GM19438 (cell line): ENCODE measurements around the gene APMAP.

Source experiments
- ATAC-seq: cut with Tn5 transposase; IDR thresholded peaks from one replicate; pipeline ENCODE4 v1.9.1; 2021; ENCODE audit warnings: low read depth; ENCODE audit not compliant: unreplicated experiment

Gene APMAP

DNA sequence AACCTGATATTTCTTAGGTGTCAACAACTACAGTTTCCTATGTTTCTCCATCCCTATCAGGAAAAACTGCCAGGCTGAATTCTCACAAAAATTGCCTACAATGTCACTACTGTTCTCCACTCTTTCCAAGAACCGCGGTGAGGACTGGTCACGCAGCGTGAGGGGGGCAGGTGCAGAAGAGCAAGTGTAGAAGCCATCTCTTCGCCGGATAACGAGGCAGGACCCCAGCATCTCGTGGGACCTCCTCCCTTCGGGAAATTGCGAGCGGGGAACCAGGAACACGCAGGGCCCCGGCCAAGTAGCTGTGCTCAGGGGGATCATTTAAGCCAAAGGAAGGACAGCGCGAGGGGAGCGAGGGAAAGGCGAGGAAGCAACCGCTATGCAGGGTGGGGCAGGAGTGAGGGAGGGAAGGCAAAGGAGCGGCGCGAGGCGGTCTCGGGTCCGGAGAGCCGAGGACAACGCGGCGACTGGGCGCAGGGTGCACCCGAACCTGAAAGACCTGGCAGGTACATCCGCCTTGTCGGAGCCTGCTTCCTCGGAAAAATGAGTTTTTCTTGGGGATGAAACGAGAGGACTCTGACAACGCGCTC lies 559 bp downstream of the APMAP start:
- ATAC-seq, result peak; percentile 29

DNA sequence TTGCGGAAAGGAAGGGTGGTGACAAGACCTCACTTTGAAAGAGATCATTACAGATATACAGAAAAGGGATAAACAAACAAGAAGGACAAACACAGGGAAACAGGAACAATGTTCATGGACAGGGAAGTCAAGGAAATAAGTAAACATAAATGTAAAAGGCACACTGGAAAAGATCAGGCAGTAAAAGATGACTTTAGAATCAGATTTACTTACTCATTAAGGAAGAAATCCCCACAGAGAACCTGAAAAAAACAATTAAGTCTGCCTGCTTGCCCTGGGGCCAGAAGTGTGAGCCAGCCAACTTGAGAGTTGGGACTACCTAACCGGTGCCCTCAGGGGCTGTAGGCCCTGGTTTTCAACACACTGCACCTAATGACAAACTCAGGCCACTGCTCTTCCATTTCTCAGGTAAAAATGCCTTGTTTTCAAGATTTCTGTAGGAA lies 1.7 kb downstream of the APMAP start:
- ATAC-seq, result no peak

DNA sequence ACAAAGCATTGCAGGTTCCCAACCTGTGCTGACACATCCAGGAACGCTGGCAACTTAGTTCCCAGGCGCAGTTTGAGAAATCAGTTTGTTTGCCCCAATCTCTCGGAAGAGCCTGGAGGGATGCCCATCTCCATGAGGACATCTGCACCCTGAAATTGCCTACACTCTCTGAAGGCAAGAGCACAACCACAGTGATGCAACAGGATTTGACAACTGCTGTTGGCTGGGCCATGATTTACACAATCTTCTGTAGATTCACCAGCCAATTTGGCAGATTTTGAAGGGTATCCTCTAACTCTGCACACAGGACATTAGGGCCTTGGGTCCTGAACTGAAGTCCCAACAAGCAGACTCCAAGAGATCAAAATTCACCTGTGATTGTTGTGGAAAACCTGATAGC lies 3.4 kb downstream of the APMAP start:
- ATAC-seq, result no peak

DNA sequence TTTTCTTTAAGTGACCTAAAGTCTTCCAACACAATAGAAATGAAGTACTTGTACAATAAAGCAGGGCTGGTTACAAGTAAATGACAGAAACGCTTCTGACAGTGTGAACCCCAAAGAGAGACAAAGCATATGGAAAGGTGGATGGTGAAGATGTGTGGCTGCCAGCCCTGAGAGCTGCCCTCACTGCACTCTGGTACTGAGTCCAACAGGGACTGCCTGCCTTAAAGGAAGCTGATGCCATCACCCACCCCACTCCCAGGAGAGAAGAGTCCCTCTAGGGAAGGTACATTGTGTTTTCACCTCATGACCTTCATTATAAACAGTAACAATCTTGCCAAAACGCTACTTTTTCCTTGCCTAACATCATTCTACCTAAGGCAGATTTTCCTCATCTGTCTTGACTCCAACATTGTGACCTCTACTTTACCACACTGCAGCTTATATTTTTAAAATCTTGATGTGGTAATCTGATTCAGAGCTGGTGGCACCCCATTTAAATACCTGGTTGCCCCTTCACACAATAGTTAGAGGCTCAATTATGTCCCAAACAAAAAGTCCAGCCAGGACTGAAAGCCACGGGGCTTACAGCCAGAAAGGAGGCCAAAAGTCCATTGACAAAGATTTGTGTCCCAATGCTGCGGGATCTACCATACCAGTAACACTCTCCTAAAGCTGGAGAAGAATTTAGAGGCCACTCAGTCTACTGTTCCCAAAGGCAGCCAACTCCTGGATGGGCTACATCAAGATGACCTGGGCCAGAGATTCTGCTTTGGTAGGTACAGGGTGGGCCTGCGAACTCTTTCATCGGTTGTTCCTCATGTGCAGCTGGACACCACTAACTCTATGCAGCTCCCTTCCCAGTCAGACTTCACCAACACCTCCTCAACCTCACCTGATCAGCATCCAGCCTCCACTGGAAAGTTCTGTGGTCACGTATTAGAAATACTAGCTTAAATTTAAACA lies 4.4 kb downstream of the APMAP start:
- no peak for ATAC-seq

DNA sequence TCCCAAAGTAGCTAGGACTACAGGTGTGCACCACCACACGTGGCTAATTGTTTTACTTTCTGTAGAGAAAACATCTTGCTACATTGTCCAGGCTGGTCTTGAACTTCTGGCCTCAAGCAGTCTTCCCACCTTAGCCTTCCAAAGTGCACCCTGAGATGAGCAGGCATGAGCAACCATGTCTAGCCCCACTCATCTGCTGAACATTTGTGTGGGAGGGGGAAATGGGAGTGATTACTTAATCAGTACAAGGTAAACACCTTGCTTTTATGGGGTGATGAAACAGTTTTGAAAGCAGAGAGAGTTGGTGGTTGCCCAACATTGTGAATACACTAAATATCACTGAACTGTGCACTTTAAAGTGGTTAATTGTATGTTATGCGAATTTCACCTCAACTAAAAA lies 5.3 kb downstream of the APMAP start:
- ATAC-seq, result no peak

DNA sequence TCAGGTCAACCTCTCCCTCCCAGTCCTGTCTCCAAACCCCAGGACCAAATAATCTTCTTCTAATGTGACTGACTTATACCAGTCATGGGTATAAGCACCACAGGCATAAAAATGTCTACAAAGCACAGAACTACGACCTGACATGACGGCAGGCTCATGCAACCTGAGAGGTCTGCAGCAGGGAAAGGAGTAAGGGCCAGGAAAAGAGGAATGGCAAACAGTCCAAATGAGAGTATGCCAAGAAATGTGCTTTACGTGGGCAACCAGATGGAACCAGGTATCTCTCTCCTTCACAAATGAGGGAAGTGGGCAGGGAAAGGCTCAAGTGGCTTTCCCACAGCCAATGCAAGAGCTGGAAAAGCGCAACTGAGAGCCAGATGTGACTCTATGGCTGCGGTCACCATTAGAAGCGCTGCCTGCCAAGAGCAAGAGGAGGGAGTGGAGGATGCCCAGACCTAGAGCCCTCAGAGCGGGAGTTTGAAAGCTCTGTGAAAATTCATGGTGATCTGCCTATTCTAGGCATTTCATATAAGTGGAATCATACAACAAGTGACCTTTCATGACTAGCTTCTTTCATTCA lies 6.0 kb downstream of the APMAP start:
- no peak for ATAC-seq

DNA sequence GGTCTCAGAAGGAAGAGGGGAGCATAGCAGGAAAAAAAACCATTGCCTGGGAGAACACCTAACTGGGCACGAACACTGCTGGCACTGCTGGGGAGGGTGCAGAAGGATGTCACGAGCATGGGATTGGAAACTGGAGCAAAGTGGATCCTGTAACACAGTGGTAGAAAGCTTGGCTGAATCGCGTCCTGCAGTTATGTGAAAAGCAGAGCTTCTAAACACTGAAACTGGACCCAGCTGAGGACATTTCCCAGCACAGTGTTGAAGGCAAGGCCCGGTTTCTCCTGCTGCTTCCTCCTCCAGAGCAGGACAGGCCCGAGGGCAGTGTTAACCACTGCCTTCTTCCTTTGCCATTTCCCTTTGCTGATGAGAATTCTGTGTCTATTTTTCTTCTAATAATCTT lies 6.7 kb downstream of the APMAP start:
- no peak for ATAC-seq

DNA sequence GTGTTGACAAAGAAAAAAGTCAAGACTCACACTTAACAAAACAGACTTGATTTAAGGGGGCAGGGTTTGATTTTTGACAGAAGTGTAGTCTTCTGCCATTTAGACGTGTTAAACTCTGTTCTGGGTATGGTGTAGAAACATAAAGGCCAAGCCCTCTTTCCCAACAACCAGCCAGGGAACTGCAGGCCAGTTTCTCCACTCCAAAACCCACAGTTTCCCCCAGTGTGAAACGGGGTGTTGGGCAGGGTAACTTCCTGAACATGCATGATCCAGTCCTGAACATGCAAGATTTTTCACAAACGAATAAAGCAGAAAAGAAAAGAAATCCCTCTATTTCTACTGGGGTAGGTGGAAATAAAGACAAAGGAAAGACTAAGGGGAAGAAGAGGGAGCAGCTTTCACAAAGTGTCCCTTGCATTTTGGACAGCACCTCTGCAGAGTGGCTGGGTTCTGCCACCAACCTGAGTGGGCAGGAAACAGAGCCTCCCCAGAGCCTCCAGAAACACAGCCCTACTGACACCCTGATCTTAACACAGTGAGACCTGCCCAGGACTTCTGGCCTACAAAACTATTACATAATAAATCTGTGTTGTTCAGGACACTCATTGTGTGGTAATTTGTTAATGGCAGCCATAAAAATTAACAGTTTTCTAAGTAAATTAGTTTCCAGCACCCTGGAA lies 7.5 kb downstream of the APMAP start:
- ATAC-seq, result no peak

DNA sequence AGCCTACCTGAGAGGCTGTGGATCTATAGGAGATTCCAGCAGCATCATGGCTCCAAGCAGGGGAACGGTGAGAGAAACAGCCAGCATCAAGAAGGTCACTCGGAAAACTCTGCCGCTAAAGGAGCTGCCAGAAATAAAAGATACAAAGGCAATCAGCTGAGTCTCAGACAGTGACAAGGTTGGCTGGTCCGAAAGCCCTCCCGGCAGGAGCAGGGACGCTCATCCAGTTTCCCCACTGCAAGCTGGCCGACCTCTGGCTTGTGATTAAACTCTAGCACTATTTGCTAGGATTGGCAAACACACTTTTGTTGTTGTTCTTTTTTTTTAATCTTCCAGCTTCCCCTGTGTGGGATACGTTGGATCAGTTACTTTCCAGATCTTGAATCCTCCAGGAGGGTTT lies 8.7 kb downstream of the APMAP start:
- no peak for ATAC-seq

DNA sequence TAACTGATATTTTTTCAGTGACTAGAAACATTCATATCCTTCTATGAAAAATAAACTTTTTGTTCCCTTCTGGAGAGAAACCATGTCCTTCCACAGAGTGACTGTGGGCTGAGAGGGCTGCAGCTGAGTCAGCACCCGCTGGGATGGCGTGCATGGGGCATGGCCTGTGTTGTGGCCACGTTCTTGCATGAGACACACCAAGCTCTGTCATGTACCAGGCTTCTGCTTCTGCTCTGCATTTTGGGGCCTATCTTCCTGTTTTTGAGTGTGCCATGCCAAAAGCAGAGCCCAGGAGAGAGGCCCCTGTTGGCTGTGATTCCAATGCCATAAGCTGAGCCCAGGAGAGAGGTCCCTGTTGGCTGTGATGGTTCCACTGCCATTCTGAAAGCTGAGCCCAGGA lies 10.8 kb downstream of the APMAP start:
- ATAC-seq, result no peak

DNA sequence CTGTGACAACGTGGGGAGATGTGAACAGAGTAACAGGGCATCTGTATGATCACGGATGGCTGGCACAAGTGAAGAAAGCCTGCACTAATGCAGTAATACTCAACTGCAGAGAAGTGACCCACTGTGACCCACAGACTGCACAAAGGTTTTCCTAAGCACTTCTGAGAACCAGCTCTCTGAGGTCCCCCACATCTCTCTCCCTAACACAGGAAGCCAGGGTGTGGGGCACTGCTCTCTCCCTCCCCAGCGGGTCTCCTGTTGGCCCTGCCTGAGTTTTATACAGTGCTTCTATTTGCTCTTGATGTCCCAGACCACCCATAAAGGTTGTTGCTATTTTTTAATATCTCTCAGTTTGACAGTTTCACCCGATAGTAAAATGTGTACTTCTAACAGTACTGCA lies 11.3 kb downstream of the APMAP start:
- no peak for ATAC-seq

DNA sequence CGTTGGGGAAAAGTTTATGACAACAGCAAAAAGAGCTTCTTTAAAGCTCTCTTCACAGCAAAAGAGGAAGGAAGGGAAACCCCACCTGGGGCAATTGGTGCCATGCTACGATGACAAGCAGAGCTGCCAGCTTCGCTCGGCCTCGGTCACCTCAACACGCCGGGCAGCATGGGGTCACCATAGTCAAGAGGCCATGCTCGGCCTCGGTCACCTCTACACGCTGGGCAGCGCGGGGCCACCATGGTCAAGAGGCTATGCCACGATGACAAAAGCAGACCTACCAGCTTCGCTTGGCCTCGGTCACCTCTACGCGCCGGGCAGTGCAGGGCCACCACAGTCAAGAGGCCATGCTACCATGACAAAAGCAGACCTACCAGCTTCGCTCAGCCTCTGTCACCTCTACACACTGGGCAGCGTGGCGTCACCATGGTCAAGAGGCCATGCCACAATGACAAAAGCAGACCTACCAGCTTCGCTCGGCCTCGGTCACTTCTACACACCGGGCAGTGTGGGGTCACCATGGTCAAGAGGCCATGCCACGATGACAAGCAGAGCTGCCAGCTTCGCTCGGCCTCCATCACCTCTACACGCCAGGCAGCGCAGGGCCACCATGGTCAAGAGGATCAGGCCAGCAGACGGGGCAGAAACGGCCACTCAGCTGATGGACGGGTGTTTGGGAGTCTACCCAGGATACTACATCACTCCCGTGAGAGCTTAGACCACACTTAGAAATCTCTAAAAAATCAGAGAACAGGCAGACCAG lies 12.1 kb downstream of the APMAP start:
- ATAC-seq, result no peak

DNA sequence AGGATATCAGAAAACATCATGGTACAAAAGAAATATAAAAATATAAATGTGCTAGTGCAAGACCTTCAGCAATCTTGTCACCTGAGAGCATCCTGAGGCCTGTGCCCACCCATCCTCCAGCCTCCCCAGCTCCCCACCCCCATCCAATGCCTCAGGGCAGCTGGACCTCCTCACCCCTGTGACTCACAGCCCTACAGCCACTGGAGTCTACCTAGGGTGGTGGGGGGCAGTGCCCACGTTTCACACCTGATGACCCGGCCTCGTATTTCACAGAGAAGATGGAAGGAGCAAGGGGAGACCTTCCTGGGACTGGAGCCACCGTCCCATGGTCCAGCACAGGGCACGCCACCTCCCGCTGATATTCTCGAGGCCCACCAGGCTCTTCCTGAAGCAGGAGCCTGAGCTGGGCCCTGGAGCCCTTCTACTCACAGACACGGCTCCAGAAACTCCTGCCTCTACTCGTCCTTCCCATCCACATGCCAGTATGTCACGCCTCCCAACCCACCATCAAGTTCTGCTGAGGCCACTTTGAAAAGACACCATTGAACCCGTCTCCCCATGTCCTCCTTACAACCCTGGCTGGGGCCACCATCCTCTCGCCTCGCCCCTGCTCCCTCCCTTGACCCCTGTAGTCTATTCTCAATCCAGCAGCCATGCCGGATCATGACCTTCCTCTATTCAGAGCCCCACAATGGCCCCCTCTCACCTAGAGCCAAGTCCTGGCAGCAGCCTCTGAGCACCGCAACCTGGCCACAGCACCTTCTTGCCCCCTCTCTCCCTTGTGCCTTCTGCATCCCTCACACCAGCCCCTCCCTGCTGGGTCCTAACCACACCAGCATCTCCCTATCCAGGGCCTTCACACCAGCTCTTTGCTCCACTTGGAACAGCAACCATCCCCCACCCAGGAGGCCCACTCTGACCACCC lies 13.3 kb downstream of the APMAP start:
- no peak for ATAC-seq

DNA sequence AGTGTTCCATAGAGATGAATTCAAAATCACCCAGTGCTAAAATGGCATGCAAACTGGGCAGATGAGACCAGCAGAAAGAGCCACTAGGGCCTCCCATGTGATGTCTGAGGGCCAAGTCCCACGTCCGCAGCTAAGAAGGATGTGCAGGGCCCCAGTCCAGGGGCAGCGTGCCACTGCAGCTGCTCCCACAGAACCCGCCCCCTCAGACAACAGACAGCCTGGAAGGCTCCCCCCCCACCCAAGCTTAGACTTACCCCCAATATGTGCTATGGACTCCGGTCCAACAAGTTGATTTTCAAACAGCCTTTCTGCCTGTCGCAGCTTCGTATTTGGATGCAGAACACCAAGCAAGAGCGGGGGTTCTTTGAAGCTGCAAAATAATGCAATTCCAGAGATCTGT lies 14.0 kb downstream of the APMAP start:
- no peak for ATAC-seq

DNA sequence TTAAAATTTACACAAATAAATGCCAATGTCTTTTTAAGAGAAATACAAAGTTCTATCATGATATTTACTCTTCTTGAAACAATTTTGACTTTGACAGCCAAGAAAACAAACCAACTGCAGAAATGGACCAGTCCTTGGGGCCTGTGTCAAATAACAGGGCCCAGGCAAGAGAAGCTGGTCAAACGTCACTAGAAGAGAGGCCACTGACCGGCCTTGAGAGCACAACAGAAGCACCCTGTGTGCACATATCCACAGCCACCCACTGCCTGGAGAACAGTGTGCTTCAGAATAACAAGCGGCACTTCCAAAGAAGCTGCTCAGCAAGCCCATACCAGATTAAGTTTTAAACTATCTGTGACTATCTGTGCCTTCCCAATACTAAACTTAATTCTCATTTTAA lies 14.8 kb downstream of the APMAP start:
- ATAC-seq, result no peak

DNA sequence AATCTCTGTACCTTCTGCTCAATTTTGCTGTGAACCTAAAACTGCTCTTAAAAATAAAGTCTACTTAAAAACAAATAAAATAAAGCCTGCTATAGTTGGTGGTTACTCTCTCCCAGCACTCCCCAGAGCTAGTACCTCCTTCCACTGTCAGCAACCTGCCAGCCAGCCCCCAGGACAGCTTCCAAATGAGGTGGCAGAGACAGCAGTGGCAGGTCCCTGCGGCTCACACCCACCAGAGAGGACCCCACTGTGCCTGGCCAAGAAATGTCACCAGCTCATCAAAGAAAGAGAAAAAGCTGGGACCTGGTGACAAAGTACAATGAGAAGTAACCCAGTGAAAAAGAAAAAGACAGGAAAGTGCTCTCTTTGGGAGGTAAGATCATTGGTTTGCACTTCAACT lies 15.2 kb downstream of the APMAP start:
- no peak for ATAC-seq

DNA sequence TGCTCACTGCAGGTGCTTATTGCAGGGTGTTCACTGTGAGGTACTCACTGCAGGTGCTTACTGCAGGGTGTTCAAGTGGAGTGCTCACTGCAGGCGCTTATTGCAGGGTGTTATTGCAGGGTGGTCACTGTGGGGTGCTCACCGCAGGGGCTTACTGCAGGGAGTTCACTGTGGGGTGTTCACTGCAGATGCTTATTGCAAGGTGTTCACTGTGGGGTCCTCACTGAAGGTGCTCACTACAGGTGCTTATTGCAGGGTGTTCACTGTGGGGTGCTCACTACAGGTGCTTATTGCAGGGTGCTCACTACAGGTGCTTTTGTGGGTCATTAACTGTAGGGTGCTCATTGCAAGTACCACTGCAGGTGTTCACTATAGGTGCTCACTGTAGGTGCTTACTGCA lies 20.2 kb downstream of the APMAP start:
- no peak for ATAC-seq

DNA sequence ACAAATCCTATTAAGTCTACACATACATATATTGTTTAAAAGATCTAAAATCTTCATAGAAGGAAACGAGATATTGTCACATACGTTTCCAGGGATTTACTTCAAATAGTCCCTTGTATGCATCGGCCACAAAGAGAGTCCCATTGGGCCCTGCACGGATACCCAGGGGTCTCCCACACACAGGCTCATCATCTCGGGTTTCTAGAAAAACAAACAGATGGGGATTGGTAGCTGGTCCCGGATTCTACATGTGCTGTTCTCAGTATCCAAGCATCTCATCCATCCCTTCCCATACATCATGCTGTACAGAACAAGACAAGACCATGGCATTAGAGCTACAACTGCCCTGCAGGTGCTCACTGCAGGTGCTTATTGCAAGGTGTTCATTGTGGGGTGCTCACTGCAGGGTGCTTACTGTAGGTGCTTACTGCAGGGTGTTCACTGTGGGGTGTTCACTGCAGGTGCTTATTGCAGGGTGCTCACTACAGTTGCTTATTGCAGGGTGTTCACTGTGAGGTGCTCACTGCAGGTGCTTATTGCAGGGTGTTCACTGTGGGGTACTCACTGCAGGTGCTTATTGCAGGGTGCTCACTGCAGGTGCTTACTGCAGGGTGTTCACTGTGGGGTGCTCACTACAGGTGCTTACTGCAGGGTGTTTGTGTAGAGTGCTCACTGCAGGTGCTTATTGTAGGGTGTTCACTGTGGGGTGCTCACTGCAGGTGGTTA lies 21.0 kb downstream of the APMAP start:
- ATAC-seq, result no peak

DNA sequence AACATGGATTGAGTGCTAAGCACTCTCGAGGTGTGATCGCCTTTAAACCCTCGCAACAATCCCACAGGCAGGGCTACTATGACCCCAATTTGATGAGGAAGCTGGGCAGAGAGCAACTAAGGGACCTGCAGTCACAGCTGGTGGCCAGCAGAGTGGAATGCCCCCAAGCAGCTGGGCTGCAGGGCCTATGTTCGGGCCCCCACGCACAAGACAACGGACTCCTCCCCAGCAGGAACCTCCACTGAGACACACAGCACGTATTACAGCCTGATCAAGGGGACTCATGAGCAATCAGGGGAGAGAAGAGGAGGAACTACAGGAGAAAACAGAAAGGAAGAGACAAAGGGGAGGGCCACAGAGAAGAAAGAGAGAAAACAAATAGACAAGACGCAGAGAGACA lies 21.8 kb downstream of the APMAP start:
- no peak for ATAC-seq
